ENCODE data around the gene GEMIN8.
A peak's percentile ranks its signal among the peaks of the same experiment; 100 is the strongest.

Gene GEMIN8

DNA sequence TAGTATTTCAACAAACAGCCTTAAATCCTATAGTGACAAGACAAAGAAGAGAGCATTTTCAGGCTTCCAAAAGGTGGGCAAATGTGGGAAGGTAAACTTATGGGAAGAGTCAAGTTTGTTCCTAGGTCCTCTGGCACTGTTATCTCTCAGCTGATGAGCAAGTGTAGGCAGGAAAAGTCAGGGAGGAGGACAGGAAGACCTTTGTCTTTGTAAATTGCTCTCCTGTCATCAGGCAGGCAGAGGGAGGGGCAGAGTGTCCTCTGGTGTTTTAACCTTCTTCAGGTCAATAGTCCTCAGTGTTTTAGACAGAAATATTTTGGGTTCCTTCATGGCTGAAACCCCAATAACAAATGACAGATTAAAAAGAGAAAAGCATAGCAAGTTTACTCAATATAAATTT is 13.5 kb upstream of the GEMIN8 start:
- Histone ChIP-seq H3K27me3 (ENCODE audit: control insufficient read depth in 2 of 2, insufficient read depth in 2 of 2, low read length in 2 of 2) (peaks cover 0 to 2% of the 10 kb centered on the region in 2 donors), H3K4me3 (ENCODE audit: low read length in 2 of 2) (no peak overlapping the region), H3K9me3 (ENCODE audit: control insufficient read depth in 2 of 2, low read length in 2 of 2) (no peaks in the 10 kb centered on the region), H3K36me3 (ENCODE audit: control insufficient read depth in 2 of 2, insufficient read depth in 2 of 2, low read length in 2 of 2) (no peaks in the 10 kb centered on the region), H3K4me1 (ENCODE audit: control insufficient read depth in 2 of 2, insufficient read depth in 2 of 2, low read length in 2 of 2) (no peaks in the 10 kb centered on the region), H3K9ac (ENCODE audit: low read depth in 1 of 2, low read length in 2 of 2) (no peak overlapping the region), H3K27ac (ENCODE audit: low read depth in 2 of 2, low read length in 2 of 2) (no peak overlapping the region)

DNA sequence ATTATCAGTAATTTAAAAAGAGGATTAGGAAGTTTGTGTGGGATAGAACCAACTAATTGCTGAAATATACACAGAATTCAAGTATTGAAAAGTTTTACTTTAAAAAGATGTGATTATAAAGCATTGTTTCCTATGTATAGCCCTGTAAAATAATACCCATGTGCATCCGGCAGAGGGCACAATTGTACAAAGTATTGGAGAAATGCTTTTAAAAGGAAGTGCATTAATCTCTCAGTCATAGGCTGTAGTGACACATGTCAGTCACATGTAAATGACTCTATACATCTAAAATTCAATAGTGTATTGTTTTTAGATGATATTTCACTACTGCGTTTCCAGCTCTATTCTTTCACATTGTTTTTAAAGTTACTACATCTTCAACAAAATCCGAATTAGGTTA is 9.7 kb upstream of the GEMIN8 start:
- no peak overlapping the region for H3K27ac ChIP-seq (ENCODE audit: low read depth in 2 of 2, low read length in 2 of 2)
- no peak overlapping the region for H3K9ac ChIP-seq (ENCODE audit: low read depth in 1 of 2, low read length in 2 of 2)
- H3K4me3 ChIP-seq (ENCODE audit: low read length in 2 of 2), result no peak overlapping the region
- no peaks in the 10 kb centered on the region for H3K4me1 ChIP-seq (ENCODE audit: control insufficient read depth in 2 of 2, insufficient read depth in 2 of 2, low read length in 2 of 2)
- H3K36me3 ChIP-seq (ENCODE audit: control insufficient read depth in 2 of 2, insufficient read depth in 2 of 2, low read length in 2 of 2), result no peaks in the 10 kb centered on the region
- H3K9me3 ChIP-seq (ENCODE audit: control insufficient read depth in 2 of 2, low read length in 2 of 2), result no peaks in the 10 kb centered on the region
- no peaks in the 10 kb centered on the region for H3K27me3 ChIP-seq (ENCODE audit: control insufficient read depth in 2 of 2, insufficient read depth in 2 of 2, low read length in 2 of 2)

DNA sequence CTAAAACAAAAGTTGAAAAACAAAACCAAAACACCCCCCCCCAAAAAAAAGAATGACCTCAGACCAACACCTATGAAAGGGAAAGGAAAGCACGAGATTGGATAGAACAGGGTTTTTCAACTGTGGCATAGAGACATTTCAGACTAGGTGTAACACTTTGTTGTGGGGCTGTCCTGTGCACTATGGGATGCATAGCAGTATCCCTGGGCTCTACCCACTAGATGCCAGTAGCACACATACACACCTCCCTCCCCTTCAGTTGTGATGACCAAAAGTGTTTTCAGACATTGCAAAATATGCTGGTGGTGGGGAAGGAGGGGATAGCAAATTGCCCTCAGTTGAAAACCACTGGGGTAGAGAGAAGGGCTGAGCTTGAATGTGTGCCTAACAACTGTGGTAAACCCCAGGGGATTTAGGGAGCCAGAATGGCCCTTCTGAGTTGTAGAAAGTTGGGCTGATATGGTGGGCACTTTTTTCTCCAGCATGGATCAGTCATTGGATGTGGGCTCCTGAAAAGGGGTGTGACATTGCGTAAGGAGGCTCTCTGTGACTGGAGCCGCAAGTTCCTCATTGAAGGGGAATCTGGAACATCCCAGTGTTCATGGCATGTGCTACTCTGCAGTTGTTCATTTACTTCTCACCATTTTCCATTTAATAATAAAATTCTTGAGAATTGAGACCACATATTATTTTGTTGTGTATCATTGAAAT is 8.8 kb upstream of the GEMIN8 start:
- no peak overlapping the region for H3K27ac ChIP-seq (ENCODE audit: low read depth in 2 of 2, low read length in 2 of 2)
- no peak overlapping the region for H3K4me3 ChIP-seq (ENCODE audit: low read length in 2 of 2)
- no peaks in the 10 kb centered on the region for H3K4me1 ChIP-seq (ENCODE audit: control insufficient read depth in 2 of 2, insufficient read depth in 2 of 2, low read length in 2 of 2)
- no peaks in the 10 kb centered on the region for H3K9me3 ChIP-seq (ENCODE audit: control insufficient read depth in 2 of 2, low read length in 2 of 2)
- H3K9ac ChIP-seq (ENCODE audit: low read depth in 1 of 2, low read length in 2 of 2), result no peak overlapping the region
- H3K36me3 ChIP-seq (ENCODE audit: control insufficient read depth in 2 of 2, insufficient read depth in 2 of 2, low read length in 2 of 2), result no peaks in the 10 kb centered on the region
- H3K27me3 ChIP-seq (ENCODE audit: control insufficient read depth in 2 of 2, insufficient read depth in 2 of 2, low read length in 2 of 2), result no peaks in the 10 kb centered on the region

DNA sequence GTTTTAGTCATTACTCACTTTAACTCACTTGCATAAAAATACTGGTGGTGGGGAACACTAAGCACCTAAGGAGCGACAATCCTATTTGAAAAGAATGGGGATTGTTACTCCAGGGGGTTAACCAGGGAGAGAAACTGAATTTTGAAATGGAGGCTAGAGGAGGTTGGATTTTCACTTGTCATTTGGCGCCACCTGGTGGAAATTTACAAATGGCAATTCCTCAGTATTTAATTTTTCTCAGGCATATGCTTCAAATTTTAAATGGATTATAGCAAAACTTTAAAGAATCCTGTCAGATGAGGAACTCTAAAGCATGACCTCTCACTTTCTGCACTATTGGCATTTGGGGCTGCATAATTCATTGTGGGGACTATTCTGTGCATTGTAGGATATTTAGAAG is 2.7 kb upstream of the GEMIN8 start:
- no peak overlapping the region for H3K27ac ChIP-seq (ENCODE audit: low read depth in 2 of 2, low read length in 2 of 2)
- H3K4me3 ChIP-seq (ENCODE audit: low read length in 2 of 2), result no peak overlapping the region
- no peaks in the 10 kb centered on the region for H3K36me3 ChIP-seq (ENCODE audit: control insufficient read depth in 2 of 2, insufficient read depth in 2 of 2, low read length in 2 of 2)
- H3K9me3 ChIP-seq (ENCODE audit: control insufficient read depth in 2 of 2, low read length in 2 of 2), result no peaks in the 10 kb centered on the region
- no peaks in the 10 kb centered on the region for H3K27me3 ChIP-seq (ENCODE audit: control insufficient read depth in 2 of 2, insufficient read depth in 2 of 2, low read length in 2 of 2)
- no peak overlapping the region for H3K9ac ChIP-seq (ENCODE audit: low read depth in 1 of 2, low read length in 2 of 2)
- peaks cover 0 to 3% of the 10 kb centered on the region in 2 donors for H3K4me1 ChIP-seq (ENCODE audit: control insufficient read depth in 2 of 2, insufficient read depth in 2 of 2, low read length in 2 of 2)

DNA sequence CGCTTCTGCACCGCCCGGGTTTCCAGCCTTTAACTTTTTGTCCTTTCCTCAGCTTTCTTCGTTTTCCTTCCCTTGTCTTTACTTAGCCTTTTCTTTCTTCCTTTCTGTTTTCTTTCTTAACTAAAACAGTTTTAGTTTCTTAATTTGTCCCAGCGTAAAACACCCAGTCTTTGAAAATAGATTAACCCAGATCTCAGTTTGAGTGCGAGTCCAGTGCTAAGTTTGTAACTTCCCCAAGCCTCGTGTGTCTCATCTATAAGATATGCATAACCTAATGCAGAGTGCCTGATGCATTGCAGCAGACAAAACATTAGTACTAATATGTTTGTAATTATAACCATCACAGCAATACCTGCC is 460 bp upstream of the GEMIN8 start:
- Histone ChIP-seq H3K36me3 (ENCODE audit: control insufficient read depth in 2 of 2, insufficient read depth in 2 of 2, low read length in 2 of 2) (no peaks in the 10 kb centered on the region), H3K27me3 (ENCODE audit: control insufficient read depth in 2 of 2, insufficient read depth in 2 of 2, low read length in 2 of 2) (peaks cover 0 to 4% of the 10 kb centered on the region in 2 donors), H3K9ac (ENCODE audit: low read depth in 1 of 2, low read length in 2 of 2) (peak overlapping the region; percentile 48 to 57), H3K27ac (ENCODE audit: low read depth in 2 of 2, low read length in 2 of 2) (peak overlapping the region; percentile 62 to 73), H3K9me3 (ENCODE audit: control insufficient read depth in 2 of 2, low read length in 2 of 2) (no peaks in the 10 kb centered on the region), H3K4me1 (ENCODE audit: control insufficient read depth in 2 of 2, insufficient read depth in 2 of 2, low read length in 2 of 2) (peaks cover 0 to 3% of the 10 kb centered on the region in 2 donors), H3K4me3 (ENCODE audit: low read length in 2 of 2) (peak overlapping the region; percentile 87)

DNA sequence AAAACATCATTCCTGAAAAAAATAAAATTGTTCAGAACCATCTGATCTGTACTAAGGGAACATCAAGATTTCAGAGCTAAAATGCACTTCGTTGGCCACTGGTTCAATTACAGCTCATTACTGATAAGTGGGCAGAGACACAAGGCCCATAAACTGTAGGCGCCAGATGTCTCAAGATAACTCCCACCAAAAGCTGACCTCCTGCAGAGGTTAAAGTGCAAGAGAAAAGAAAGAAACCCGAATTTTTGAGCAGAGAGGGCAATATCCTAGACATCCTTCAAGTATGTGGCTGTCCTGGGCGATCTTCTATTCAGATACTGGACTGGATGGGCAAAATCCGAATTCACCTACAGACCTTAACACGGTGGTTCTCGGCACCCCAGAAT is 660 bp downstream of the GEMIN8 start:
- Histone ChIP-seq H3K9ac (ENCODE audit: low read depth in 1 of 2, low read length in 2 of 2) (peak overlapping the region; percentile 48 to 74), H3K4me3 (ENCODE audit: low read length in 2 of 2) (peak overlapping the region; percentile 87), H3K27me3 (ENCODE audit: control insufficient read depth in 2 of 2, insufficient read depth in 2 of 2, low read length in 2 of 2) (peaks cover 0 to 4% of the 10 kb centered on the region in 2 donors), H3K36me3 (ENCODE audit: control insufficient read depth in 2 of 2, insufficient read depth in 2 of 2, low read length in 2 of 2) (no peaks in the 10 kb centered on the region), H3K4me1 (ENCODE audit: control insufficient read depth in 2 of 2, insufficient read depth in 2 of 2, low read length in 2 of 2) (peaks cover 0 to 3% of the 10 kb centered on the region in 2 donors), H3K27ac (ENCODE audit: low read depth in 2 of 2, low read length in 2 of 2) (peak overlapping the region; percentile 62 to 73), H3K9me3 (ENCODE audit: control insufficient read depth in 2 of 2, low read length in 2 of 2) (no peaks in the 10 kb centered on the region)

DNA sequence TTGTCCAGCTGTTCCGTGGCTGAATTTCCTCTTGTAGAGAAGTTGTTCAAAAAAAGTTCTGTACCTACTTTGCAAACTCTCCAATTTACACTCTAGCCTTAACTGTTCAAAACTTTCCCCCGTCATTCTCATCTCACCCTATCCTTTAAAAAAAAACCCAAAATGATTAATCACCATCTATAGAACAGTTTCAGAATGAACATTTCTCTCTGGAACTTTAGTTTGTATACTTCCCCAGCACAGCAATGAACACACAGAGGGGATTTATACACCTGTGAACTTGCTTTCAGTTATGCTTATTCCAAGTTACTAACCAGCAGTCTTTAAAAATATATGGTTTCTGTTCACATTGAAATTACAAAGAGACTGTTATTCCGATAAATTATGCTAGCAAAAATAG is 1.2 kb downstream of the GEMIN8 start:
- no peaks in the 10 kb centered on the region for H3K36me3 ChIP-seq (ENCODE audit: control insufficient read depth in 2 of 2, insufficient read depth in 2 of 2, low read length in 2 of 2)
- peaks cover 0 to 4% of the 10 kb centered on the region in 2 donors for H3K27me3 ChIP-seq (ENCODE audit: control insufficient read depth in 2 of 2, insufficient read depth in 2 of 2, low read length in 2 of 2)
- no peak overlapping the region for H3K27ac ChIP-seq (ENCODE audit: low read depth in 2 of 2, low read length in 2 of 2)
- no peak overlapping the region for H3K9ac ChIP-seq (ENCODE audit: low read depth in 1 of 2, low read length in 2 of 2)
- peaks cover 0 to 3% of the 10 kb centered on the region in 2 donors for H3K4me1 ChIP-seq (ENCODE audit: control insufficient read depth in 2 of 2, insufficient read depth in 2 of 2, low read length in 2 of 2)
- H3K4me3 ChIP-seq (ENCODE audit: low read length in 2 of 2), result peak overlapping the region in 1 of 2 donors; percentile 87
- no peaks in the 10 kb centered on the region for H3K9me3 ChIP-seq (ENCODE audit: control insufficient read depth in 2 of 2, low read length in 2 of 2)

DNA sequence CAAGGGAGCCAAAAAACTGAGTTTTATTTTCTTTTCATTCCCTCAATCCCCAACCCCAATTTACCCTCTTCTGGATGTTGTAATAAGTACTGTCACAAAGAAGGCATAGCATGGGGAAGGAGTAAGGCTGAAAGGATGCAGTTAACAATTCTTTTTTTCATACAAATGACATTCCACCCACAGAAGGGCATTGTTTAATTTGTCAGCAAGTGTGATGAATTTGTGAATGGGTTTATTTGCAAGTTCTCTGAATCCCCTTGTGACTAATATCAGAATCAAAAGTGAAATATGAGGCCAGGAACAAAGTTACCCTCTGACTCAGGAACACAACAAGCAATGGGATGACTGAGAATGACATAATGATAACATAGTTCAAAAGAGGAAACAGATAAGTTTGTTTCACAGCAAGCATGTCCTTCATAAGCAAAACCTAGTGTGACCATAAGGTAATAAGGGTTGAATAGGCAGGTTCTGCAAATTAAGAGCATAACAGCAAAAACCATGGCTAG is 2.1 kb downstream of the GEMIN8 start:
- no peaks in the 10 kb centered on the region for H3K9me3 ChIP-seq (ENCODE audit: control insufficient read depth in 2 of 2, low read length in 2 of 2)
- H3K27ac ChIP-seq (ENCODE audit: low read depth in 2 of 2, low read length in 2 of 2), result no peak overlapping the region
- no peak overlapping the region for H3K4me3 ChIP-seq (ENCODE audit: low read length in 2 of 2)
- H3K4me1 ChIP-seq (ENCODE audit: control insufficient read depth in 2 of 2, insufficient read depth in 2 of 2, low read length in 2 of 2), result no peaks in the 10 kb centered on the region
- H3K27me3 ChIP-seq (ENCODE audit: control insufficient read depth in 2 of 2, insufficient read depth in 2 of 2, low read length in 2 of 2), result peaks cover 0 to 4% of the 10 kb centered on the region in 2 donors
- H3K9ac ChIP-seq (ENCODE audit: low read depth in 1 of 2, low read length in 2 of 2), result no peak overlapping the region
- no peaks in the 10 kb centered on the region for H3K36me3 ChIP-seq (ENCODE audit: control insufficient read depth in 2 of 2, insufficient read depth in 2 of 2, low read length in 2 of 2)

DNA sequence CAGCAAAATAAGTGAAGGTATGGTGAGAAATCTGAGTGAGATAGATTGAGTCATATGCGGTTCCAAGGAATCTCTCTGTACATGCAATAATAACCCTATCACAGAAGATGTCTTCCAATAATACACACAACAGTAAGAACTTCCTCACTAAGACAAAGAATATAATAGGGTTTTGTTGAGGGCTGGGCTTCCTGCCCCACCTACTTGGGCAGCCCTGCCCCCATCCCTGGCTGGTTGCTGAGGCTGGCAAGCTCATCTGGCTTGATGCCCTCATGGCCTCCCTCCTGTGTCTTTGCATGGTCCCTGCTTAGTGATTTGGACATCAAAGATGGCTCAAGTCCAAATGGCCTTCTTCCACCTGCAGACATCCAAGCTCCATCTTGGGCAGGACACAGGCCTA is 2.7 kb downstream of the GEMIN8 start:
- Histone ChIP-seq H3K27ac (ENCODE audit: low read depth in 2 of 2, low read length in 2 of 2) (no peak overlapping the region), H3K4me1 (ENCODE audit: control insufficient read depth in 2 of 2, insufficient read depth in 2 of 2, low read length in 2 of 2) (no peaks in the 10 kb centered on the region), H3K27me3 (ENCODE audit: control insufficient read depth in 2 of 2, insufficient read depth in 2 of 2, low read length in 2 of 2) (peaks cover 3 to 4% of the 10 kb centered on the region in 2 donors), H3K4me3 (ENCODE audit: low read length in 2 of 2) (no peak overlapping the region), H3K9me3 (ENCODE audit: control insufficient read depth in 2 of 2, low read length in 2 of 2) (no peaks in the 10 kb centered on the region), H3K9ac (ENCODE audit: low read depth in 1 of 2, low read length in 2 of 2) (no peak overlapping the region), H3K36me3 (ENCODE audit: control insufficient read depth in 2 of 2, insufficient read depth in 2 of 2, low read length in 2 of 2) (no peaks in the 10 kb centered on the region)

DNA sequence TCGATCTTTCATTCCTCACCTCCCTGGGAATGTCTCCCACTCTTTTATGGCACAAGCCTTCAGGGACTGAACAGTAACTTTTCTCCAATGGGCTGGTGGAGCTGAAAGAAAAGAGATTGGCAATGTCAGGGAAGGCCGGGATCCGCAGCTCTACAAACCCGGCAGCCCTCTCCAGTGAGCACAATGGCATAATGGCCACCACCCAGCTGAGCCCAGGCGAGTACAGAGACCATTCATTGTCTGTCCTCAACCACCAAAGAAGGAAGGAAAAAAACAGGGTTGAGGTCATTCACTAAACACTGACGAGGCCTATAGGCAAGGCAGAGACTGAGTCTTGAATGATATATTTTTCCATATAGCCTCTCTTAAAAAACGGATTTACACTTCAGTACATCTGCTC is 3.6 kb downstream of the GEMIN8 start:
- H3K4me3 ChIP-seq (ENCODE audit: low read length in 2 of 2), result no peak overlapping the region
- H3K27me3 ChIP-seq (ENCODE audit: control insufficient read depth in 2 of 2, insufficient read depth in 2 of 2, low read length in 2 of 2), result peaks cover 3 to 4% of the 10 kb centered on the region in 2 donors
- no peak overlapping the region for H3K9ac ChIP-seq (ENCODE audit: low read depth in 1 of 2, low read length in 2 of 2)
- no peaks in the 10 kb centered on the region for H3K9me3 ChIP-seq (ENCODE audit: control insufficient read depth in 2 of 2, low read length in 2 of 2)
- H3K27ac ChIP-seq (ENCODE audit: low read depth in 2 of 2, low read length in 2 of 2), result no peak overlapping the region
- H3K36me3 ChIP-seq (ENCODE audit: control insufficient read depth in 2 of 2, insufficient read depth in 2 of 2, low read length in 2 of 2), result no peaks in the 10 kb centered on the region
- H3K4me1 ChIP-seq (ENCODE audit: control insufficient read depth in 2 of 2, insufficient read depth in 2 of 2, low read length in 2 of 2), result no peaks in the 10 kb centered on the region

All from mucosa of rectum (tissue), 2 donors.